Measurements from ENCODE around the gene IL18R1.

IL18R1 gene

GRCh38 chr2:102357937-102358336 lies 2.3 kb downstream of the IL18R1 start:
- TF ChIP-seq POLR2A (IDR thresholded peaks at IDR 0.05; ENCODE audit: extremely low read depth, insufficient read length): no peak
- no peak for TF ChIP-seq MYC (IDR thresholded peaks at IDR 0.05; ENCODE audit: low read depth, low read length)
- TF ChIP-seq CTCF (IDR thresholded peaks at IDR 0.05; ENCODE audit: low read depth, low read length): no peak
- TF ChIP-seq, protein P1, sequence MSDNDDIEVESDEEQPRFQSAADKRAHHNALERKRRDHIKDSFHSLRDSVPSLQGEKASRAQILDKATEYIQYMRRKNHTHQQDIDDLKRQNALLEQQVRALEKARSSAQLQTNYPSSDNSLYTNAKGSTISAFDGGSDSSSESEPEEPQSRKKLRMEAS (IDR thresholded peaks at IDR 0.05; ENCODE audit: low read depth, low read length): no peak
- H3K4me3 ChIP-seq (ENCODE audit: low read depth, low read length): no peak overlapping the region
- peak; percentile 40 for DNase-seq (ENCODE audit: low read depth)

DNA sequence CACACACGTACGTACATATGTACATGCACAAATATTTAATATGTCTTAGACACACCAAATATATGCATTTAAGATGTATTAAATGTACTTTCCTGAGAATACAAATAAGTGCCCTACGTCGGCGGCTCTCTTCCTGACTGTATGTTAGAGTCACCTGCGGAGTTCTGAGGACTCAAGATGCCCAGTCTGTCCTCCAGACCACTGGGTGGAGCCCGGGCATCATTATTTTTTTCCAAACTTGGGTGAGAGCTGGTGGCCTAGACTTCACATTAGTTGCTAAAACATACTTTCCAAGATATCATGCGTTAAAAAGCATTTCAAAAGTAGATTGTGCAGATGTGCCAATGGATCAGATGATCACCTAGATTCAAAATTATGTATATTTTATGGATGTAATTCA lies 2.9 kb downstream of the IL18R1 start:
- TF ChIP-seq, protein P1 (IDR thresholded peaks at IDR 0.05; ENCODE audit: low read depth, low read length): no peak
- no peak for TF ChIP-seq POLR2A (IDR thresholded peaks at IDR 0.05; ENCODE audit: extremely low read depth, insufficient read length)
- TF ChIP-seq CTCF (IDR thresholded peaks at IDR 0.05; ENCODE audit: low read depth, low read length): no peak
- H3K4me3 ChIP-seq (ENCODE audit: low read depth, low read length): no peak overlapping the region
- DNase-seq (ENCODE audit: low read depth): no peak

GRCh38 chr2:102359527-102359926 lies 3.9 kb downstream of the IL18R1 start:
- no peak overlapping the region for H3K4me3 ChIP-seq (ENCODE audit: low read depth, low read length)
- no peak for TF ChIP-seq POLR2A (IDR thresholded peaks at IDR 0.05; ENCODE audit: extremely low read depth, insufficient read length)
- no peak for TF ChIP-seq MYC (IDR thresholded peaks at IDR 0.05; ENCODE audit: low read depth, low read length)
- TF ChIP-seq CTCF (IDR thresholded peaks at IDR 0.05; ENCODE audit: low read depth, low read length): no peak
- TF ChIP-seq, protein P1 (IDR thresholded peaks at IDR 0.05; ENCODE audit: low read depth, low read length): no peak
- no peak for DNase-seq (ENCODE audit: low read depth)

GRCh38 chr2:102361632-102362241 lies 6.1 kb downstream of the IL18R1 start:
- no peak for TF ChIP-seq CTCF (IDR thresholded peaks at IDR 0.05; ENCODE audit: low read depth, low read length)
- TF ChIP-seq MYC (IDR thresholded peaks at IDR 0.05; ENCODE audit: low read depth, low read length): no peak
- TF ChIP-seq, protein P1 (IDR thresholded peaks at IDR 0.05; ENCODE audit: low read depth, low read length): no peak
- TF ChIP-seq POLR2A (IDR thresholded peaks at IDR 0.05; ENCODE audit: extremely low read depth, insufficient read length): no peak
- H3K4me3 ChIP-seq (ENCODE audit: low read depth, low read length): no peak overlapping the region
- DNase-seq (ENCODE audit: low read depth): no peak

DNA sequence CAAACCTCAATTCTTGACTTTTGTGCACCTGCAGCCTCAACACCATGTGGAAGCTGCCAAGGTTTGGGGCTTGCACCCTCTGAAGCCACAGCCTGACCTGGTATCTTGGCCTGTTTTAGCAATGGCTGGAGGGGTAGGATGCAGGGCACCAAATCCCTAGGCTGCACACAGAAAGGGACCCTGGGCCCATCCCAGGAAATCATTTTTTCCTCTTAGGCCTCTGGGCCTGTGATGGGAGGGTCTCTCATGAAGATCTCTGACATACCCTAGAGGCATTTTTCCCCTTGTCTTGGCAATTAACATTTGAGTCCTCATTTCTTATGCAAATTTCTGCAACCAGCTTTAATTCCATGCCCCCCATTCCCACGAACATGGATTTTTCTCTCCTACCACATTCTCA lies 10.2 kb downstream of the IL18R1 start:
- no peak for TF ChIP-seq POLR2A (IDR thresholded peaks at IDR 0.05; ENCODE audit: extremely low read depth, insufficient read length)
- TF ChIP-seq MYC (IDR thresholded peaks at IDR 0.05; ENCODE audit: low read depth, low read length): no peak
- TF ChIP-seq, protein P1 (IDR thresholded peaks at IDR 0.05; ENCODE audit: low read depth, low read length): no peak
- no peak for TF ChIP-seq CTCF (IDR thresholded peaks at IDR 0.05; ENCODE audit: low read depth, low read length)
- H3K4me3 ChIP-seq (ENCODE audit: low read depth, low read length): no peak overlapping the region
- no peak for DNase-seq (ENCODE audit: low read depth)
